ENCODE results near the gene SPTLC2.
"Not testable (repeated sequence)": the region's sequence is repeated elsewhere in the genome, so short reads cannot be mapped to it uniquely, and the experiment has no call there.

SPTLC2 gene

DNA sequence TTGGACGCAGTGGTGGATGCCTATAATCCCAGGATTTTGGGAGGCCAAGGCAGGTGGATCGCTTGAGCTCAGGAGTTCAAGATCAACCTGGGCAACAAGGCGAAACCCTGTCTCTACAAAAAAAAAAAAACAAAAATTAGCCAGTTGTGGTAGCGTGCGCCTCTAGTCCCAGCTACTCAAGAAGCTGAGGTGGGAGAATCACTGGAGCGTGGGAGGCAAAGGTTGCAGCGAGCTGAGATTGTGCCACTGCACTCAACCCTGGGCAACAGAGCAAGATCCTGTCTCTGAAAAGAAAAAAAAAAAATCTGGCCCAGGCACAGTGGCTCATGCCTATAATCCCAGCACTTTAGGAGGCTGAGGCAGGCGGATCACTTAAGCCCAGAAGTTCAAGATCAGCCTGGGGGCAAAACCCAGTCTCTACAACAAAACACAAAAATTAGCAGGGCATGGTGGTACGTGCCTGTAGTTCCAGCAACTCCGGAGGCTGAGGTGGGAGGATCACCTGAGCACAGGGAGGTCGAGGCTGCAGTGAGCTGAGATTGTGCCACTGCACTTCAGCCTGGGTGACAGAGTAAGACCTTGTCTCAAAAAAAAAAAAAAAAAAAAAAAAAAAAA lies 27.9 kb downstream of the SPTLC2 start:
- not testable (repeated sequence) for DNase-seq (ENCODE audit: low spot score)

DNA sequence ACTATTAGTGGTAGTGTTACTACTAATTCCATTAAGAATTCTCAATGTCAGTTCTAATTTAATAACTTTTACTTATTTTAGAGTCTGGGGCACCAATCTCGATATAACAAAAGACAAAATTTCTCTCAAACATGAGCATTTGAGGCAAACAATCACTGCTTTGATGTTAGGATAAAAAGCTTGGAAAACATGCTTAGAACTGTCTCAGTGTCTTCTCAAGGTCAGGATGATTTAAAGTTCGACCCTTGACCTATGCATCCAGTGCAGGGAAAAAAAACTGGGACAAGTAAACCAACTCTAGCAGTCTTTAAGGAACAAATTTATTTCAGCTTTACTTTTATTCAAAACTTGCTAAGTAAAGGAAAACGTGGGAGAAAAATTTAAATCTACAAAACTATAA lies 31.1 kb downstream of the SPTLC2 start:
- DNase-seq (ENCODE audit: low spot score): no peak

DNA sequence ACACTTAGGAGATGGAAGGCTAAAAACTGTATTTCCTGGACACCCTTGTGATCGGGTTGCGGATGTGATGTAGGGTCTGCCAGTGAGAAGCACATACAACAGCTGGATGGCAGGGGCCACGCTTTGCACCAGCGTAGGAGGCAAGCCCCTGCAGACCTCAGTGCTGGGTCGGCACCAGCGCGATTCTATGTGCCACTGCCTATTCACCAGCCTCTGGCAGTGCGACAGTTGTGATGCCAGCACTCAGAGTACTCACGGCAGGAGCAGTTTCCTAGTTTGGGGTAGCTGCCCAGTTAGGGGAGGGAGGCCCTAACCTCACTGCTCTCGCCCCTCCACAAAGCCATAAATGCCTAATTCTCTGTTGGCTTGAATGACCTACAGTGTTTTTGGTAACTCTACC lies 31.6 kb downstream of the SPTLC2 start:
- DNase-seq (ENCODE audit: low spot score): peak; percentile 33

DNA sequence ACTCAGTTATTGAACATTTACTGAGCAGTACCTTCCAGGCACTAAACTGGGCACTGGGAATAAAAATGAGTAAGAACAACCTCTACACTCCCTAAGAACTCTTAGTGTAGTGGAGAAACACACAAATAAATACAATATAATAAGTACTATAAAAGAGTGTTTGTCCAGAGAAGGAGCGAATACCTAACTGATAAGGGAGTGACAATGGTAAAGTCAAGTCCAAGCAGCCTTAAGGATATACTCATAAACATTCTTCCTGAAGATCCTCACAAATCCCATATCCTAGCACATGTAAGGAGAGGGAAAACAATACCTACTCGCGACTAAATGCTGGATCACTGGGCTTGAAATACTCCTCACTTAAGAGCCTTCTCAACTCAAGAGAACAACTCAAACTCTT lies 32.8 kb downstream of the SPTLC2 start:
- no peak for DNase-seq (ENCODE audit: low spot score)

DNA sequence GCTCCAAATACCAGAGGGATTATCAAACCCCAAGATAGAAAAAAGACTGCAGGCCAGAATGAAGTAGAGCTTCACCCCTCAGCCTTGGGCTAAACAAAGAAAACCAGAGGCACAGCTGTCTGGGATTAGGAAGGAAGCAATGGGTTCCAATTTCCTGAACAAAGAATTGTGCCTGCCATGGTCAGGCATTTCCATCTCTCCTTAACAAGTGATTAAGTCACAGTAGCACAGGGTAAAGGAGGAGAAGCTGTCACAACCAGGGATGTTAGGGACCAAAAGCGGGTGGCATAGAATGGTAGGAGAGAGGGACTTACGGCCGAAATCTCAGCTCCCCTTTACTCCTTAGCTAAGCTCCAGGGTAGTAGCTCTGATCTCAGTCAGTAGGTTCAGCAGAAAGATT lies 33.9 kb downstream of the SPTLC2 start:
- DNase-seq (ENCODE audit: low spot score): no peak

DNA sequence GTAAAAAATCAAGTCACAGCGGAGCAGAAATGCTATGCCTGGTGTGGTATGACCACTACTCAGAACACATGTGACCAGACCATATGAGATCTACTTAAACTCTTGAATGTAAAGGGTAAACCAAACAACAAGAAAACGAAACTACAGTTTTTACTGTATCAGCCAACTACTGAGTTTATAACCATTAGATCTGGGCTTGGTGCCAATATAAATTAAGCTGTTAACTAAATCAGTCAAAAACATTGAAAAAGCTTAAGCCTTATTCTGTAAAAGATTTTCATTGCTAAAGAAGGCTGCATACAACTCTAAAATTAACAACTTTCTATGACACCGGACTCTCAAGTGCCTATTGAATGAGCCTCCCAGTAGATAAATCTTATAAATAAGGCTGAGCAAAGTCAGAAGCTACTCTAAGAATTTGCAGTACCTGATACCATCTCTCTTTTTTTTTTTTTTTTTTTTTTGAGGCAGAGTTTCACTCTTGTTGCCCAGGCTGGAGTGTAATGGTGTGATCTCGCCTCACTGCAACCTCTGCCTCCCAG lies 35.4 kb downstream of the SPTLC2 start:
- no peak for DNase-seq (ENCODE audit: low spot score)

DNA sequence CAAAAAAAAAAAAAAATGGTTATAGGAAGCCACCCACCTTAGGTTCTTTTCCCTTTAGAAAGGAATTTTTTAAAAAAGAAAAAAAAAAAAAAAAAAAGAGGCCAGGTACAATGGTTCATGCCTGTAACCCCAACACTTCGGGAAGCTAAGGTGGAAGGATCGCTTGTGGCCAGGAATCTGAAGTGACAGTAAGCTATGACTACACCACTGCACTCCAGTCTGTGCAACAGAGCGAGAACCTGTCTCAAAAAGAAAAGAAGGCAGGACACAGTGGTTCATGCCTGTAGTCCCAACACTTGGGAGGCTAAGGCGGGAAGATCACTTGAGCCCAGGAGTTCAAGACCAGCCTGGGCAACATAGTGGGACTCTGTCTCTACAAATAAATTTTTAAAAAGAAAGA lies 36.0 kb downstream of the SPTLC2 start:
- DNase-seq (ENCODE audit: low spot score): no peak

DNA sequence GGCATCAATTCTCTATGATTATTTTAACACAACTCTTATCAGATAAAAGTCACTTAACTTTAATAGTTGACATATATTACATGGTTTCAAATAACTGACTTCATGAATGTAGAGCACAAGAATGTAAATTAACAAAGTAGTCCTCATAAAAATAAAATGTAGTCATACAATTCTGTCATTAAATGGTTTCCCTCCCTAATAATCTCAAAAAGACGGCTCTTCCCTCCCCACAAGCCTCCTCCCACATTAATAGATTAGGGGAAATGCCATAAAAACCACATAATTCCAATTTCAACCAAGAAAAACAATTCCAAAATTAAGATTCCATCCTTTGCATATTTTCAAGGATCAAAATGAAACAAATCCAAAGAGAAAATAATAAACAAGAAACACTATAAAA lies 36.7 kb downstream of the SPTLC2 start:
- DNase-seq (ENCODE audit: low spot score): no peak

DNA sequence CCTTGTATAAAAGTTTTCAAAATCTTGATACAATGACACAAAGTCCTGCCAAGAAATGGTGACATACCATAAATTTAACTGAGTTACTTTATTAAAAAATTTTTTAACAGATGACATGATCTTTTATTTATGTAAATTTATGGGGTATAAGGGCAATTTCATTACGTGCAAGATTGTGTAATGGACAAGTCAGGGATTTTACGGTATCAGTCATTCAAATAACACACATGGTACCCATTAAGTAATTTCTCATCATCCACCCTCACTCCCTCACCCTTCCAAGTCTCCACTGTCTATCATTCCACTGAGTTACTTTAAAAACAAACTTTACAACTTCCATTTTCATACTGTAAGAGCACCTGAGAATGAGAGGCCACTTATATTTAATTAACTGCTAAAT lies 37.4 kb downstream of the SPTLC2 start:
- no peak for DNase-seq (ENCODE audit: low spot score)

DNA sequence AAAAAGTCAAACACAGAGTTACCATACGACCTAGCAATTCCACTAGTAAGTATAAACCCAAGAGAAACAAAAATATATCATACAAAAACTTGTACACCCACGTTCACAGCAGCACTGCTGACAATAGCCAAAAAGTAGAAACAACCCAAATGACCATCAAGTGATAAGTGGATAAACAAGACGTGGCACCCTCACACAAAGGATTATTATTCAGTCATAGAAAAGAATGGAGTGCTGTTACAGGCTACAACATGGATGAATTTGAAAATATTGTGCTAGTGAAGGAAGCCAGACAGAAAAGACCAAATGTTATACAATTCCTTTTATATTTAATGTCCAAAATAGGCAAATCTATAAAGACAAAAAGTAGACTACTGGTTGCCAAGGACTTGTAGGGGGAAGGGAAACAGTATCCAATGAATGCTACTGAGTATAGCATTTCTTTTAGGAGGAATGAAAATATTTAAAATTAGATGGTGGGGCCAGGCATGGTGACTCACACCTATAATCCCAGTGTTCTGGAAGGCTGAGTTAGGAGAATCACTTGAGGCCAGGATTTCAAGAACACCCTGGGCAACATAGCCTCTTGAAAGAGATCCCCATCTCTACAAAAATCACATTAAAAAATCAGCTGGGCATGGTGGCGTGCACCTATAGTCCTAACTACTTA lies 41.9 kb downstream of the SPTLC2 start:
- peak; percentile 50 for DNase-seq (ENCODE audit: low spot score)

DNA sequence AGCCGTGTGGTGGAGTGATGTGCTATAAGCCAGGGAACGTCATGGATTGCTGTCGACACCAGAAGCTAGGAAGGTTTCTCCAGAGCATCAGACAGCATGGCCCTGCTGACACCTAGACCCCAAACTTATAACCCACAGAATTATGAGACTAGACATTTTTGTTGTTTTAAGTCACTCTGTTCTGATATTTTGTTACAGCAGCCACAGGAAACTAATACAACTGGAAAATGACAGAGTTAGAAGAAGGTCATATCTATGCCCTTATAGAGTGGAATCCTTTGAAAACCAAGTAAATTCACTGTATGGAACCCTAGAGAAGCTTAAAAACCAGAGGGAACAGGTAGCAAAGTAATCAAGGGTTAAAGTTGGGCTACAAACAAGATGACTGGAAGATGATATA lies 42.5 kb downstream of the SPTLC2 start:
- DNase-seq (ENCODE audit: low spot score): no peak

DNA sequence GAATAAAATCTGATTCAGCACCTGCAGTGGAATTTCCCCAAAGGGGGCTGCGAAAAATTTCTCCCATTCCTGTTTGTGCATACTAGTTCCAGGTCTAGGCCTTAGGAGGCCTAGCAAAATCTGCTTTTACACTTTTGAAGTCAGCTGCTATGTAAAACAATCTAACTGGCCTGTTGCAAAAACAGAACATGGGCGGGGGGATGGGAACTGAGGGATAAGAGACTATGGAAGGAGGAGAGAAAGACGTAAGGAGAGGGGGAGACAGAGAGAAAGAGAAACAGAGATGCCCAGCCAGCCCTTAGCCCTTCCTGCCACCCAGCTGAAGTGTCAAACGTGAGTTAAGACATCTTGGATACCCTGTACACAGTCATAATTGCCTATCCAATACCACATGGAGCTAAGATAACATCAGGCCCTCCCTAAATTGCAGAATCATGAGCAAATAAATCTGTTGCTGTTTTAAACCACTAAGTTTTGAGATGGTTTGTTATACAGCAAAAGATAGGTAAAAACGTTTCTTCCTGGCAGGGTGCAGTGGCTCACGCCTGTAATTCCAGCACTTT lies 45.6 kb downstream of the SPTLC2 start:
- no peak for DNase-seq (ENCODE audit: low spot score)

DNA sequence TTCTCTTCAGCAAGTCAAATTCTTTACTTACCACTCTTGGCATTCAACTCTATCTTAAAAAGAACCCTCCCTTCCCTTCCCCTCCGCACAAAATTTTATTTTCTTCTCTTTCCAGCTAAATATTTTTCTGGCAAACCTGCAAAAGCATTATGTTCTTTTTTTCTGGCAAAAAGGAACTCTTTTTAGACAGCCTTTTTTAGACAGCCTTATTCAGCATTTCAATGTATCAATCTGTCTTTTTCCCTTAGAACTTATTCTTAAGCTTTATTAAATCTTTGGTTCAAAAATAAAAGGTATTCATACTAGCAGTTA lies 50.5 kb downstream of the SPTLC2 start:
- DNase-seq (ENCODE audit: low spot score): no peak

DNA sequence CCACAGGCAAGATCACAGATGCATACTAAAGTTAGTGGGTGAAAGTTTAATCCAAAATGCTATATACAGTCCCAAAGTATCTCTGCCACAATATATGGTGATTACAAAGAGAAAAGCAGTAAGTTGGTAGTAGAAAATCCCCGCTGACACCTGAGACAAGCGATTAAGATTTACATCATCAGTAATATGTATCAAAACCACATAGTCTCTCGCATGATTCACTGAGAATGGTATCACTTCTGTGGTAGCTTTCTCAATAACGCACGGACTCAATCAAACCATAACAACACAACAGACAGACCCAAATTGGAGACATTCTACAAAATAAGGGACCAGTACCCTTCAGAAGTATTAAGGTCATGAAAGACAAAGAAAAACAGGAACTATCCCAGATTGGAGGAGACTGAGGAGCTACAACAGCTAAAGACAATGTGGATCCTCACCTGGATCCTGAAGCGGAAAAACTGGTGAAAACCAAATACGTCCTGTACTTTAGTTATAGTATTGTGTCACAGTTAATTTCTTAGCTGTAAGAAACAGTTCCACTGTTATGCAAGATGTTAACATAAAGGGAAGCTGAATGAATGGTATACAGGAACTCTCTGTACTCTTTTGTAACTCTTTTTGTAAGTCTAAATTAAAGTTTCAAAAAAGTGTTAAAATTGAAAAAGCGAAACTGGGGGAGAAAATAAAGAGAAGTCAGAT lies 51.0 kb downstream of the SPTLC2 start:
- DNase-seq (ENCODE audit: low spot score): no peak

DNA sequence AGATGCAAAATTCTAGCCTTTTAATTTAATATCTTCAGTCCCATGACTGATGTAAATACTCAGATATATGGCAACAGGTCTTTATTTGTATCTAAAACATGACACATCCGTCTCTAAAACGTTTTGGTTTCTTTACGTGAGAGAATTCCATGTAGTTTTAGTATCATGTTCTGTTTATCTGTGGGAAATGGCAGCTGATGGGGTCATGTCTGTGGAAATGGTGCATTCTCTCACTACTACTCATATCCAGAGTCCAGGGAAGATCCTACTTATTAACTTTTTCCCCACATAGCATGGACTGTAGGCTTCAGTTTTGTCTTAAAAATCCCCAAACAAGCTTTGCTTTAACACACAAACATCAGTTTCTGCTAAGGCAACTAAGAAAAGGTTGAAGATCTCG lies 53.8 kb downstream of the SPTLC2 start:
- DNase-seq (ENCODE audit: low spot score): no peak

DNA sequence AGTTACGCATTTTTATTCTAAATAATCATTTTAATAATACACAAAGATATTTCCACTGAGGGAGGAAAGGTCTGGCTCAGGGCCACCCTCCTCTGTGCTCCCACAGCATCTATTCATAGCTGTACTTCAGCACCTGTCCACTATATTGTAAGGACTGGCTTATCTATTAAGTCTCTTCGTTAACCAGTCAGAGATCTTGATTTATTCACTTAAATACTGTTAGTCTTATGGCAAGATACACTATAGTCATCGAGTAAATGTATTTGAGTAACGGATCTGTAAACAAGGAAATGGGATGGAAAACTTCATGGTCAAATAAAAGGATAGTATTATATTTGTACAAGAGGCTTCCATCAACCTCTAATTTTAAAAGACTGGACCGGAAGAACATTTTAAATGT lies 54.6 kb downstream of the SPTLC2 start:
- DNase-seq (ENCODE audit: low spot score): no peak

DNA sequence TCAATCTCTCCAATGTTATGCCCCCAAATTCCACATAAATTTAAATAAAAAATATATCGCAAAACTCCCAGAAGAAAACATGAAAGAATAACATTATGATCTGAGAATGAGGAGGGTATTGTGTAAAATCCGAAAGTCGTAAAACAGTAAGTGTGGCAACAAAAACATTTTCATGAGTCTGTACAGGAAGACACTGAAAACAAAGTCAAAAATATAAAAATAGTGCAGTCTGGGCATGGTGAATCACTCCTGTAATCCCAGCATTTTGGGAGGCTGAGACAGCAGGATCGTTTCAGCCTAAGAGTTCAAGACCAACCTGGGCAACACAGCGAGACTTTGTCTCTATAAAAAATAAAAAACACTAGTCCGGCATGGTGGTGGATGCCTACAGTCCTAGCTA lies 57.1 kb downstream of the SPTLC2 start:
- no peak for DNase-seq (ENCODE audit: low spot score)

DNA sequence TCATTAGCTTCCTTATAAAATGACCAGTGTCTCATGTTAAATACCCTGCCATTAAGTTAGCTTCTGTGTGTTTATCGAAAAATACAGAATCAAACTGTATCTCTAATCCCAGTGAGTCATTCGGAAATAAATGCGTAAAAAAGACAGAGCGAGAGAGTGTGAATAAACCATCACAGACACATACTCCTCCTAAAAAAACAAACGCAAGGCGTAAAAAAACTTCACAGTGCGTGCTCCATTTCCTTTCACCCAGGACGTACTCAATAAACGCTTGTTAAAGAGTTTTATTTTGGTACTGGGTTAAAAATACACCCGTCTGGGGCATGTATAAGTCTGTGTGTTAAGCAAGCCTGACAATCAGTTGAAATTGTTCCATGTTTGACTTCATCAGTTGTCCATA lies 59.0 kb downstream of the SPTLC2 start:
- DNase-seq (ENCODE audit: low spot score): no peak

DNA sequence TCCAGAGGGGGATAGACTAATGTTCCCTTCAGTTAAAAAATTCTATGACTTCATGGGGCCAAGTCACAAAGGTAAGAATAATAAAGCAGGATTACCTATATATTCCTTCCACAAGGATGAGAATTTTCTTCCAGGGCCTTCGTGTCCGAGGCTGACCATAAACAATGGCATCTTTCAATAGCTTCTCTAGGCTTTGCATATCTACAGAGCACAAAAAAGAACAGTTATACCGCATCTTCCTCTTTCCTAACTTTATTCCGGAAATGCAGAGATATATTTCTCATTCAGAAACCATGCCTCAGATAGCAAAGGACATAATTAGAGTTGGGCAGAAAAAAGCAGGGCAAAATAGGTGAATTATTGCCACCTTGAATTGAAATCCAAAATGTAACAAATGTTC lies 59.5 kb downstream of the SPTLC2 start:
- no peak for DNase-seq (ENCODE audit: low spot score)

DNA sequence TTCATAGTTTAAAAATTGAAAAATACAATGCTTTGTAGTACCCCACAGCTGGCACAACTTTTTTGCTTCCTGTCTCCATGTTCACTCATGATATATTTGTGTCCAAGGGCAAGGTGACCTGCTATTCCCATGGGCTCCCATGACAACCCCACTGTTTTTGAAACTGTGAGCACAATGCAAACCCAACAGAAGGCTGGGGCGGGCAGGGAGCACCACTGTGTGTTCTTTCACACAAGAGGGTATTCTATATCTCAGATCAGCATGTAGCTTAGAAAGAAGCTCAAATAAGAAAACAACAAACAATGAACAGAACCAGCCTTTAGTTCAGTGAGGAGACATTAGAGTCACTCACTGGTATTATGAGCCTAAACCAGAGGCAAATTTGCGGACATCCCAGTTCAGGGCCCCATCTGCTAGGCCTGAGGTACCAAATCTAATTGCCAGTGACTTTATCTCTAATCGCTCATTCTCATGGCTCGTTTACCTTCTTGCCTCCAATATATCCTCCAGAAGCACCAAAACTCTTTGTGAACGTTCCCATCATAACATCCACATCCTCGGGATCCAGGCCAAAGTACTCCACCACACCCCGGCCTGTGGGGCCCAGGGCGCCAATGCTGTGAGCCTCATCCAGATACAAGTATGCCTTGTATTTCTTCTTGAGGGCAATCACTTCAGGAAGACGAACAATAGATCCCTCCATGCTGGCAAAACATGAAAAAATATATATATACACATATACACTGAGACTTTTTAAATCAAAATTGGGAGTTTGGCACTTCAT lies 61.4 kb downstream of the SPTLC2 start:
- peak; percentile 54 for DNase-seq (ENCODE audit: low spot score)

DNA sequence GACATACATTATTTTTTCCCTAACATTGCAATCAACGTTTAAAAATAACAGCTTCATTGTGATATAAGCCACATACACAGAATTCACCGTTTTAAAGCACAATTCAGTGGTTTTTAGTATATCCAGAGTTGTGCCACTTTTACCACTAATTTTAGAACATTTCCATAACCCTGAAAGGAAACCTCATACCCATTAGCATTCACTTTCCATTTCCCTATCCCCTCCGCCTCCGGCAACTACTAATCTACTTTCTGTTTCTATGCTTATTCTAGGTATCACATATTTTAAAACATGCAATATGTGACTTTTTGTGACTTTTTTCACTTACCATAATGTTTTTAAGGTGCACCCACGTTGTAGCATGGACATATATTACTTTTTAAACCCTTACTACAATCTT lies 62.2 kb downstream of the SPTLC2 start:
- no peak for DNase-seq (ENCODE audit: low spot score)

DNA sequence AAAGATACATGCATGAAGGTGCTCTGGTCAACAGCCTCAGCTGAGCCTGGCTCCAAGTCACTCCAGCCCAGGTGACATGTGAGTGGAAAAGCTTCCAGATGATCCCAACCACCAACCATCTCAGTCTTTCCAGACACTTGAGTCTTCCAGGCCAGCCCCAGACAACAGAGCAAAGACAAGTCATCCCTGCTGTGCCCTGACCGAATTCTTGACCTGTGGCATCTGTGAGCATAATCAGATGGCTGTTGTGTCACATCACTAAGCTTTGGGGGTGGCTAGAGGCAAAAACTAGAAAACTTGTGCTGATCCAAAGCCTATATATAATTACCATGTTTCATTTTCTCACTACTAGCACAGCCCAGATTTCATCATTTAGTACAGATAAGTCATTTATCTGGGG lies 67.0 kb downstream of the SPTLC2 start:
- DNase-seq (ENCODE audit: low spot score): no peak
